Prostate gland (tissue), 2 donors: ENCODE measurements around the gene KLHL35.

ENCODE experiments used
- POLR2A ChIP-seq: fragments of 450-650 bp; IDR thresholded peaks from one replicate; pipeline ENCODE4 v1.6.1; 2016; ENCODE audit warnings: antibody characterized with exemption, mild to moderate bottlenecking
- POLR2AphosphoS5 ChIP-seq: sonication (generic); formaldehyde crosslinking; IDR thresholded peaks from one replicate; pipeline ENCODE4 v1.6.1; 2017; ENCODE audit warnings: antibody characterized with exemption
- TF ChIP-seq, protein P1 (sequence below), 4 experiments: fragments of 200-600 bp in 2 of 4; fragments of 450-650 bp in 2 of 4; sonication (generic) in 2 of 4; IDR thresholded peaks; 1 replicate in 3 of 4; 2 replicates in 1 of 4; pipeline ENCODE4 v1.5.1; 2016 to 2019; ENCODE audit warnings: antibody characterized with exemption in 4 of 4, mild to moderate bottlenecking in 2 of 4, moderate library complexity in 2 of 4

DNA sequence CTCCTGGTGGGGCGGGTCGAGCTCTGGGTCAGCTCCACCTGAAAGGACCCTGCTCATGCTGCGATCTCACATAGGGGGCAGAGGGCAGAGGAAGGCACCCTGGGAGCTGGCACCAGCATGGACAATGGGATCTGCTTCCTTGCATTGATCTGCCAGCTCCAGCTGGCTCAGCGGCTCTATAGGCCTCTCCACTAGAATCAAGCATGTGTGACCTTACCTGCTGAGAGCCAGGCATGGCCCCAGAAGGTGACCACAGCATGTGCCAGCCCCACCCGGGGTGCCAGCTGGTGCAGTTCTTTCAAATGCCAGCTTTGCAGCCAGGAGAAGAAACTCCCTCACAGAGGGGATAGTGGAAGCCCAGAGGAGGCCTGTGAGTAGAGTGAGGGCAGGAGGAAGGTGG is 22.0 kb upstream of the KLHL35 start:
- TF ChIP-seq POLR2A (no peak), POLR2AphosphoS5 (no peak)
- TF ChIP-seq, protein P1, sequence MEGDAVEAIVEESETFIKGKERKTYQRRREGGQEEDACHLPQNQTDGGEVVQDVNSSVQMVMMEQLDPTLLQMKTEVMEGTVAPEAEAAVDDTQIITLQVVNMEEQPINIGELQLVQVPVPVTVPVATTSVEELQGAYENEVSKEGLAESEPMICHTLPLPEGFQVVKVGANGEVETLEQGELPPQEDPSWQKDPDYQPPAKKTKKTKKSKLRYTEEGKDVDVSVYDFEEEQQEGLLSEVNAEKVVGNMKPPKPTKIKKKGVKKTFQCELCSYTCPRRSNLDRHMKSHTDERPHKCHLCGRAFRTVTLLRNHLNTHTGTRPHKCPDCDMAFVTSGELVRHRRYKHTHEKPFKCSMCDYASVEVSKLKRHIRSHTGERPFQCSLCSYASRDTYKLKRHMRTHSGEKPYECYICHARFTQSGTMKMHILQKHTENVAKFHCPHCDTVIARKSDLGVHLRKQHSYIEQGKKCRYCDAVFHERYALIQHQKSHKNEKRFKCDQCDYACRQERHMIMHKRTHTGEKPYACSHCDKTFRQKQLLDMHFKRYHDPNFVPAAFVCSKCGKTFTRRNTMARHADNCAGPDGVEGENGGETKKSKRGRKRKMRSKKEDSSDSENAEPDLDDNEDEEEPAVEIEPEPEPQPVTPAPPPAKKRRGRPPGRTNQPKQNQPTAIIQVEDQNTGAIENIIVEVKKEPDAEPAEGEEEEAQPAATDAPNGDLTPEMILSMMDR (IDR thresholded peaks at IDR 0.05) = no peak
